Brain microvascular endothelial cell (primary cell): Measurements from ENCODE around the gene HEMGN.

Source experiments
- DNase-seq: peaks from one replicate; pipeline ENCODE4 v3.0.0-alpha.2; 2020
- H3K27ac ChIP-seq: fragments of 250-450 bp; sonication (Bioruptor Pico); 2 replicates; pipeline ENCODE4 v1.5.1; 2020; ENCODE audit warnings: mild to moderate bottlenecking, moderate library complexity
- H3K27me3 ChIP-seq: fragments of 250-450 bp; sonication (Bioruptor Pico); replicated peaks from 2 replicates; pipeline ENCODE4 v1.5.1; 2020; ENCODE audit warnings: mild to moderate bottlenecking
- H3K36me3 ChIP-seq: fragments of 250-450 bp; sonication (Bioruptor Pico); replicated peaks from 2 replicates; pipeline ENCODE4 v1.5.1; 2020; ENCODE audit warnings: mild to moderate bottlenecking
- H3K4me3 ChIP-seq: 2 replicates; pipeline ENCODE4 v1.5.1; 2011; ENCODE audit warnings: low read depth, mild to moderate bottlenecking, control low read depth, low read length, moderate library complexity
- CTCF ChIP-seq: IDR thresholded peaks from 2 replicates; pipeline ENCODE4 v1.5.1; 2011; ENCODE audit warnings: low read depth, mild to moderate bottlenecking, moderate library complexity, low read length, control low read depth, inconsistent platforms; ENCODE audit errors: missing control alignments
- in situ Hi-C: cut with HindIII; loops from 2 replicates; pipeline ENCODE4 v1.10.0; 2017; ENCODE audit warnings: low sequenced_read_pairs, low pct_ligation_motif_present

Gene HEMGN

DNA sequence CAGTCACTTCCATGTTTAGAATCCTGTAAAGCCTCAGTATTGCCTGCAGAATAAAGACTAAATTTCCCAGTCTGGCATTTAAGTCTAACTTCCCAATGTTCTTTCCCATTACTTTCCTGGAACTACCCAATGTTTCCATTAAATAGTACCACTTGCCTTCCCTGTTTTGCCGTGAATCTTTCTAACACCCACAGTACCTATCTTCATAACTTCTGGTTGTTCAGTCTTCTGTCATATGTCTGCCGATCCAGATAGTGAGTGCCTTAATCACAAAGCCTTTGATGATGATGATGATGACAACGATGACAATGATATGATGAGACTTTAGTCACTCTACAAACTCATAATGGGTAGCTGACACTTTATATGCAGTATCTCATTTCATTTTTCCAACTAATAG, 6.6 kb upstream of the HEMGN start:
- DNase-seq = no peak
- Histone ChIP-seq H3K27ac (no peak overlapping the region), H3K27me3 (peaks cover 38% of the 10 kb centered on the region), H3K4me3 (no peak overlapping the region), H3K36me3 (no peaks in the 10 kb centered on the region)
- in situ Hi-C loops = no loop called here
- TF ChIP-seq CTCF = no peak

DNA sequence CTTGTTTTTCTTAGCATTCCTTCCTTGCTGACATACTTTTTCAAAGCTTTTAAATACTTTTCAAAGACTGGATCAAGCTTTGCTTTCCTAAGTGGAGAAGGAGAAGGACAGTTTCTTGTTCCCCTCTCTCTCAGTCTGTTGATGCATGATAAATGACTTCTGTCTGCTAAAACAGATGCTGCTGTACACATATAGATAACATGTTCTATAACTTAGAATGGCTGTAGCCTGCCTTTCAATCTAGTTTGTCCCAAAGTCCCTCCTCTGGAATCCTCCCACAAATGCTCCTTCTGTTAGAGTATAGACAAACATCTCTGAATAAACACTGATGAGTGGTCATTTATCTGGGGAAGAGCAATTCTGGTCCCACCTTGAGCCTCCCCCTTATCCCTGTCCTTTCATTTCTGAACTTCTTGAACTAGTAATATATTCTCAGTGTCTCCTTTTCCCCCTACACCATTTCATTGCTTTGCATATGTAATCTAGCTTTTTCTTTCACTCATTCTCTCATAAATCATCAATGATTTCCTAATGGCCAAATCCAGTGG, 5.4 kb upstream of the HEMGN start:
- Histone ChIP-seq H3K27me3 (peaks cover 39% of the 10 kb centered on the region), H3K4me3 (no peak overlapping the region), H3K27ac (no peak overlapping the region), H3K36me3 (no peaks in the 10 kb centered on the region)
- in situ Hi-C loops = no loop called here
- DNase-seq = no peak
- no peak for TF ChIP-seq CTCF

DNA sequence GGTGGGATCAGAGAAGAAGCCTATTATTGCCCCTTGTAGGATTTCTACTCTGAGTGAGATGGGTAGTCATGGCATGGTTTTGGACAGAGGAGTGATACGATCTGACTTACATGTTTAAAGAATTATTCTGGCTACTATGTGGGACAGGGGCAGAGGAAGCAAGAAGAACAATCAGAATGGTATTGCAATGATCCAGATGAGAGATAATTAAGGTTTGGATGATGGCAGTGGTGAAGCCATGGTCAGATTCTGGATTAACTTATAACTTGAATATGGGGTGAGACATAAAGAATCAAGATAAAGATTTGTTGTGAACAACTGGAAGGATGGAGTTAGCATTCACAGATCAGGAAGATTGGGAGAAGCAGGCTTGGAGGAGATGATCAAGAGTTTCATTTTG, 3.4 kb upstream of the HEMGN start:
- no peak overlapping the region for H3K4me3 ChIP-seq
- peaks cover 48% of the 10 kb centered on the region for H3K27me3 ChIP-seq
- no peak overlapping the region for H3K27ac ChIP-seq
- DNase-seq = no peak
- H3K36me3 ChIP-seq = no peaks in the 10 kb centered on the region
- in situ Hi-C loops = no loop called here
- no peak for TF ChIP-seq CTCF

DNA sequence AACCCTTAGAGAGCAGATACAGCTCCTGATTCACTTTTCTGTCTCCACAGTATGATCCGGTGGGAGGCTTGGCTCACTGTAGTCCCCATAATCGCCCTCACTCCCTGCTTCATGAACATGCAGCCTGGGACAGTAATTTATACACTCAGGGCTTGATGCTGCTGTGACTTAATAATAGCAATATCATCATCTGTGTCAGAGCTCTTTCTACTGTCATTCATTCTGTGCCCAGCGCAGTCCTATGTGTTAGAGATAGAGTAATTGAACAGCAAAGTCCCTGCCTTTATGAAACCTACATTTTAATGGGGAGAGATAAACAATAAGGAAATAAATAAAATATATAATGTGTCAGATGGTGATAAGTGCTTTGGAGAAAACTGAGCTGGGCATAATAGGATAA, 2.8 kb upstream of the HEMGN start:
- Histone ChIP-seq H3K36me3 (no peaks in the 10 kb centered on the region), H3K27me3 (peaks cover 48% of the 10 kb centered on the region), H3K27ac (no peak overlapping the region), H3K4me3 (no peak overlapping the region)
- DNase-seq = no peak
- in situ Hi-C loops = no loop called here
- no peak for TF ChIP-seq CTCF

- H3K27me3 ChIP-seq = peaks cover 49% of the 10 kb centered on the region
- H3K4me3 ChIP-seq = no peak overlapping the region
- in situ Hi-C loops = no loop called here
- no peaks in the 10 kb centered on the region for H3K36me3 ChIP-seq
- TF ChIP-seq CTCF = no peak
- DNase-seq = no peak
- H3K27ac ChIP-seq = no peak overlapping the region
Observed at GRCh38 chr9:97940233-97940632, 2.3 kb upstream of the HEMGN start.

- no peak for DNase-seq
- no peak overlapping the region for H3K27ac ChIP-seq
- in situ Hi-C loops = no loop called here
- H3K4me3 ChIP-seq = no peak overlapping the region
- no peaks in the 10 kb centered on the region for H3K36me3 ChIP-seq
- peaks cover 30% of the 10 kb centered on the region for H3K27me3 ChIP-seq
- TF ChIP-seq CTCF = no peak
Observed at GRCh38 chr9:97936998-97937397, 974 bp downstream of the HEMGN start.
